Breast epithelium (tissue), 3 donors: ENCODE measurements around the gene LYST.

Source experiments
- CTCF ChIP-seq, 3 donors: fragments of 450-650 bp; IDR thresholded peaks; one replicate each; pipeline ENCODE4 v1.5.1; 2016 to 2017; ENCODE audit warnings: antibody characterized with exemption in 3 of 3, mild to moderate bottlenecking in 3 of 3, moderate library complexity in 3 of 3
- POLR2A ChIP-seq: fragments of 450-650 bp; IDR thresholded peaks from one replicate; pipeline ENCODE4 v1.6.1; 2016; ENCODE audit warnings: antibody characterized with exemption, mild to moderate bottlenecking, moderate library complexity
- POLR2AphosphoS5 ChIP-seq, 3 donors: sonication (generic); formaldehyde crosslinking; IDR thresholded peaks; one replicate each; pipeline ENCODE4 v1.6.1; 2017; ENCODE audit warnings: antibody characterized with exemption in 3 of 3

- TF ChIP-seq CTCF (IDR thresholded peaks at IDR 0.05) (no peak), POLR2A (no peak), POLR2AphosphoS5 (IDR thresholded peaks at IDR 0.05) (no peak)
Measured at GRCh38 chr1:235864931-235865525, 1.7 kb downstream of the LYST start.
